Epithelial cell of proximal tubule (primary cell): Measurements from ENCODE around the gene LGALS7. TPM values are rescaled to one million over a fixed set of nuclear protein-coding genes. Genes with fewer than 3 reads are reported as not detected.
"Not testable (repeated sequence)": the region's sequence is repeated elsewhere in the genome, so short reads cannot be mapped to it uniquely, and the experiment has no call there.

ENCODE experiments used
- DNase-seq: peaks from one replicate; pipeline ENCODE4 v3.0.0-alpha.2; 2011; ENCODE audit warnings: low read depth
- H3K4me3 ChIP-seq: 2 replicates; pipeline ENCODE4 v1.5.1; 2011; ENCODE audit warnings: low read depth, mild to moderate bottlenecking, low read length
- CTCF ChIP-seq: conservative IDR thresholded peaks from 2 replicates; pipeline ENCODE4 v1.5.1; 2012; ENCODE audit warnings: low read depth, mild to moderate bottlenecking, low read length
- total RNA-seq: library from RNA; depleted of rRNA; stranded (reverse); fragments of >200 nt; gene quantifications from 2 replicates; pipeline ENCODE4 v1.2.3, GENCODE V29; 2015

LGALS7 gene
- total RNA-seq, 1 donor from 2014 or later, result not detected

- peak; percentile 72 for DNase-seq
- no peak for TF ChIP-seq CTCF
Observed at GRCh38 chr19:38759590-38760003, 13.7 kb downstream of the LGALS7 start.

DNA sequence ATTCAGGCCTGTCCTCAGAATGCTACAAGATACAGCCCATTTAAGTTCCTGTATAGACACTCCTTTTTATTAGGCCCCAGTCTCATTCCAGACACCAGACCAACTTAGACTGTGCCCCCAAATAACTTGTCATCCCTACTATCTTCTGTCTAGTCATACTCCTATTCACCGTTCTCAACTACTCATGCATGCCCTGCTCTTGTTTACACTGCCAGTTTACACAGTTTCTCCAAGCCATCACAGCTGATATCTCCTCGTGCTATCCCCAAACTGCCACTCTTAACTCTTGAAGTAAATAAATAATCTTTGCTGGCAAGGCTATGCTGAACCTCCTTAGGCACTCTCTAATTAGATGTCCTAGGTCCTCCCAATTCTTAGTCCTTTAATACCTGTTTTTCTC is 19.1 kb downstream of the LGALS7 start:
- not testable (repeated sequence) for H3K4me3 ChIP-seq, DNase-seq

More at GRCh38 chr19:38759590-38760003, 13.7 kb downstream of the LGALS7 start:
- H3K4me3 ChIP-seq, result no peak overlapping the region

- not testable (repeated sequence) for DNase-seq, H3K4me3 ChIP-seq
Observed at GRCh38 chr19:38753783-38754182, 19.5 kb downstream of the LGALS7 start.

- H3K4me3 ChIP-seq, result no peak overlapping the region
- DNase-seq, result no peak
- no peak for TF ChIP-seq CTCF
Observed at GRCh38 chr19:38745316-38745715, 28.0 kb downstream of the LGALS7 start.

GRCh38 chr19:38744874-38745273 is 28.4 kb downstream of the LGALS7 start:
- H3K4me3 ChIP-seq, result no peak overlapping the region
- TF ChIP-seq CTCF, result no peak
- DNase-seq, result no peak

- H3K4me3 ChIP-seq, result no peak within 1 kb of the TSS
- DNase-seq, result no peak
- no peak for TF ChIP-seq CTCF
Observed at GRCh38 chr19:38744298-38744681, 29.0 kb downstream of the LGALS7 start, which contains the start of gene CAPN12. CAPN12 (minus strand) TSS chr19:38744474; CDS start chr19:38744165, 309 bp downstream.

DNA sequence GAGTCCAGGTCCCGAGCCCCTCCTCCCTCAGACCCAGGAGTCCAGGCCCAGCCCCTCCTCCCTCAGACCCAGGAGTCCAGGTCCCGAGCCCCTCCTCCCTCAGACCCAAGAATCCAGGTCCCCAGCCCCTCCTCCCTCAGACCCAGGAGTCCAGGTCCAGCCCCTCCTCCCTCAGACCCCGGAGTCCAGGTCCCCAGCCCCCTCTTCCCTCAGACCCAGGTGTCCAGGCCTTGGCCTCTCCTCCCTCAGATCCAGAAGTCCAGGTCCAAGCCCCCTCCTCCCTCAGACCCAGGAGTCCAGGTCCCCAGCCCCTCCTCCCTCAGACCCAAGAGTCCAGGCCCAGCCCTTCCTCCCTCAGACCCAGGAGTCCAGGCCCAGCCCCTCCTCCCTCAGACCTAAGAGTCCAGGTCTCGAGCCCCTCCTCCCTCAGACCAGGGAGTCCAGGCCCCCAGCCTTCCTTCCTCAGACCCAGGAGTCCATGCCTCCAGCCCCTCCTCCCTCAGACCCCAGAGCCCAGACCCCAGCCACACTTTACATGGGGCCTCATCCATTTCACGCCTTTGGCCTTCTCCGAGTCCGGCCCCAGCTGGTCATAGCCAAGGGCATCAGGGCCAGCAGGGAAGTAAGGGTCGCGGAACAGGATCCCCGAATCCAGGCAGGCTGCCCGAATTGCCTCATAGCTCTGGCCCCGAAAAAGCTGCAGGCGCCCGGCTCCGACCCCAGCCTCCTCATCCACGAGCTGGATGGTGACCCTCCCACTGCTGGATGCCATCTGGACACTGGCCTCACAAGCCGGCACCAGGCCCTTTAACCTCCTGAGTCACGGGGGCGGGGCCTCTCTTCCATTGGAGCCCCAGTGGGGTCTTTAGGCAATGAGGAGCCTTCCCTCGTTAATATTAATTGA is 29.7 kb downstream of the LGALS7 start:
- no peak for TF ChIP-seq CTCF
- no peak for DNase-seq
- no peak overlapping the region for H3K4me3 ChIP-seq

DNA sequence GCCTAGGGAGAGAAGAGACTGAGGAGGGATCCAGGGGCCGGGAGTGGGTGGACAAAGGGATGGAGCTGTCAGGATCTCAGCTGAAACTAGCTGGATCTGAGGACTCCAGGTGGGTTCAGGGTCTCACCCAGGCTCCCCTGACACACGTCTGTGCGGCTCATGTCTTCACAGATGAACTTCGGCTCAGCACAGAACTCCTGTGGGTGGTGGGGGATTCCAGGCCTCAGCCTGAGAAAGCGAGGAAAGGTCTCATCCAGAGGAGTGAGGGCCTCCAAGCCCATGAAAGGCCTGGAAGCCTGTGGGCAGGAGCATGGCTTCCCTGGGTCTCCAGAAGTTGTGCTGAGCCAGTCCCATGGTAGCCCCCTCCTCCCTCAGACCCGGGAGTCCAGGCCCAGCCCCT is 30.4 kb downstream of the LGALS7 start:
- no peak overlapping the region for H3K4me3 ChIP-seq
- no peak for TF ChIP-seq CTCF
- DNase-seq, result no peak
